Astrocyte of the cerebellum (primary cell): ENCODE measurements around the gene RHBDD3.
"Not testable (repeated sequence)": the region's sequence is repeated elsewhere in the genome, so short reads cannot be mapped to it uniquely, and the experiment has no call there.

Experiments
- DNase-seq: peaks from one replicate; pipeline ENCODE4 v3.0.0-alpha.2; 2011; ENCODE audit warnings: low read depth
- H3K4me3 ChIP-seq: 2 replicates; pipeline ENCODE4 v1.5.1; 2011; ENCODE audit warnings: mild to moderate bottlenecking, low read depth, low read length, moderate library complexity
- CTCF ChIP-seq: IDR thresholded peaks from 2 replicates; pipeline ENCODE4 v1.5.1; 2012; ENCODE audit warnings: low read length, low read depth, moderate library complexity, mild to moderate bottlenecking; ENCODE audit errors: missing control alignments
- in situ Hi-C: cut with HindIII; loops from 2 replicates; pipeline ENCODE4 v1.10.0; 2017; ENCODE audit warnings: low sequenced_read_pairs

The RHBDD3 gene

GRCh38 chr22:29224121-29224858 lies 43.5 kb downstream of the RHBDD3 start:
- in situ Hi-C loops, result no loop called here
- TF ChIP-seq CTCF, result no peak
- DNase-seq, result no peak
- H3K4me3 ChIP-seq, result no peak overlapping the region

GRCh38 chr22:29219881-29220670 lies 47.7 kb downstream of the RHBDD3 start:
- no peak for DNase-seq
- TF ChIP-seq CTCF, result no peak
- in situ Hi-C loops, result no loop called here
- no peak overlapping the region for H3K4me3 ChIP-seq

DNA sequence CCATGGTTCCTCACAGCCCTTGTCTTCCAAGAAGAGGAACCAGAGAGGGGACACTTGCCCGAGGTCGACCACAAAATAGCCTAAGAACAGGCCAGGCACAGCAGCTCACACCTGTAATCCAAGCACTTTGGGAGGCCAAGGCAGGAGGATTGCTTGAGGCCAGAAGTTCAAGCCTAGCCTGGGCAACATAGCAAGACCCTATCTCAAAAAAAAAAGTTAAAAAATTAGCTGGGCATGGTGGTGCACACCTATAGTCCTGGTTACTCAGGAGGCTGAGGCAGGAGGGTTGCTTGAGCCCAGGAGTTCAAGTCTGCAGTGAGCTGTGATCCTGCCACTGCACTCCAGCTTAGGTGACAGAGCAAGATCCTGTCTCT lies 48.4 kb downstream of the RHBDD3 start:
- H3K4me3 ChIP-seq, in situ Hi-C loops, DNase-seq: not testable (repeated sequence)

GRCh38 chr22:29218758-29219408 lies 48.9 kb downstream of the RHBDD3 start:
- no peak for TF ChIP-seq CTCF
- no peak overlapping the region for H3K4me3 ChIP-seq
- in situ Hi-C loops, result no loop called here
- DNase-seq, result no peak

GRCh38 chr22:29217827-29218757 lies 49.7 kb downstream of the RHBDD3 start:
- no peak overlapping the region for H3K4me3 ChIP-seq
- no peak for TF ChIP-seq CTCF
- DNase-seq, result no peak
- in situ Hi-C loops, result no loop called here

DNA sequence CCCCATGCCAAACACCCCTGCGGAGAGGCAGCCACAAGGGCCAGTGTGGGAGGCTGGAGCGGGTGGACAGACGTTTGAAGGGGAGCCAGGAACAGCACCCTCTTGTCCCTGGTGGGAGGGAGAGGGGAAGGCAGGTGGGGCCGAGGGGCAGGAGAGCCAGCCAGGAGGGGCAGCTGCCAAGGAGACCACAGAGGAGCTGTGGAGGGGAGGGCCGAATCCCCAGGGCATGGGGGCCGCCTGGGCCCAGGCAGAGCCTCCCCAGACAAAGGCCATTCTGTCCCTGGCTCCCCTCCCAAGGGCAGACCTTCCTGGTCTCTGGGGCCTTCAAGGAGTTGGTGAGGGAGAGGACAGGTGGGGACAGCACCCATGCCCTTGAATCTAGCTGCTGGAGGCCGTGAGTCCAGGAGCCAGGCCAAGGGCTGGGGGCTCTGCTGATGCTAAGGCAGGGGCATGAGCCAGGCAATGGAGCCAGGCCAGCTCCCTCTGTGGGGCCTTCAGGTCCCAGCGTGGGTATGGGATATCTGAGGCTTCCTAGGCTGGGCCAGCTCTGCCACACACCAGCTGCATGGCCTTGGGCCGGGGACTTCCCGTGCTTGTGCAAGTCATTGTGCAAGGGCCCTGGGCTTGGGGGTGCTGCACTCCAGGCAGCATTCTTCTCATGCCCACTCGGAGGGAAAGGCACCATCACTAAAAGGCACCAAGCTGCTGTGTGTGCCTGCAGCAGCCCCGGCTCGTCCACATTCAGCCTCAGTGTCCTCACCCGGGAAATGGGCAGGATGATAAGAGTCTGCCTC lies 50.7 kb downstream of the RHBDD3 start:
- TF ChIP-seq CTCF, result no peak
- no peak for DNase-seq
- in situ Hi-C loops, result no loop called here
- H3K4me3 ChIP-seq, result no peak overlapping the region
